GM23338 (cell line): ENCODE data around the gene MMP1. TPM values are rescaled to one million over a fixed set of nuclear protein-coding genes. Genes with fewer than 3 reads are reported as not detected.

Source experiments
- ATAC-seq: fragments of 200-7000 bp; cut with Tn5 transposase; 3 replicates; pipeline ENCODE4 v1.9.1; 2020
- DNase-seq: peaks from one replicate; pipeline ENCODE4 v3.0.0-alpha.2; 2015; ENCODE audit warnings: low spot score
- H2AFZ ChIP-seq: fragments of 200-600 bp; sonication (generic); 2 replicates; pipeline ENCODE4 v1.8.0; 2016; ENCODE audit warnings: antibody characterized with exemption, mild to moderate bottlenecking, moderate library complexity
- H3F3A ChIP-seq: fragments of 200-600 bp; sonication (generic); replicated peaks from 2 replicates; pipeline ENCODE4 v1.8.0; 2017; ENCODE audit warnings: antibody characterized with exemption, mixed run types, low read depth
- H3K27ac ChIP-seq: fragments of 200-600 bp; sonication (generic); 2 replicates; pipeline ENCODE4 v1.6.1; 2016; ENCODE audit warnings: low read depth
- H3K27me3 ChIP-seq: fragments of 200-600 bp; sonication (generic); 2 replicates; pipeline ENCODE4 v1.8.0; 2016; ENCODE audit warnings: mild to moderate bottlenecking, mixed run types, moderate library complexity; ENCODE audit not compliant: insufficient read depth
- H3K36me3 ChIP-seq: fragments of 200-600 bp; sonication (generic); 2 replicates; pipeline ENCODE4 v1.8.0; 2016; ENCODE audit warnings: mild to moderate bottlenecking; ENCODE audit not compliant: insufficient read depth
- H3K4me1 ChIP-seq: fragments of 200-600 bp; sonication (generic); 2 replicates; pipeline ENCODE4 v1.8.0; 2016; ENCODE audit warnings: mild to moderate bottlenecking, moderate library complexity; ENCODE audit not compliant: insufficient read depth
- H3K4me2 ChIP-seq: fragments of 200-600 bp; sonication (generic); 2 replicates; pipeline ENCODE4 v1.7.1; 2017; ENCODE audit warnings: mixed run types
- H3K4me3 ChIP-seq: fragments of 200-600 bp; sonication (generic); 2 replicates; pipeline ENCODE4 v1.6.1; 2016; ENCODE audit warnings: mixed run types
- H3K79me2 ChIP-seq: fragments of 200-600 bp; sonication (generic); replicated peaks from 2 replicates; pipeline ENCODE4 v1.8.0; 2017; ENCODE audit warnings: mild to moderate bottlenecking; ENCODE audit not compliant: insufficient read depth
- H3K9me2 ChIP-seq: fragments of 200-600 bp; sonication (generic); 2 replicates; pipeline ENCODE4 v1.8.0; 2017; ENCODE audit not compliant: insufficient read depth
- H4K20me1 ChIP-seq: fragments of 200-600 bp; sonication (generic); replicated peaks from 2 replicates; pipeline ENCODE4 v1.8.0; 2017; ENCODE audit warnings: mild to moderate bottlenecking; ENCODE audit not compliant: insufficient read depth
- H3K27ac Mint-ChIP-seq: 2 replicates; pipeline ENCODE4 v1.8.0; 2020; ENCODE audit warnings: inconsistent platforms, mild to moderate bottlenecking, moderate library complexity, mixed read lengths
- H3K27me3 Mint-ChIP-seq: 3 replicates; pipeline ENCODE4 v1.8.0; 2022; ENCODE audit warnings: low read depth, mild to moderate bottlenecking, moderate library complexity, mixed read lengths, inconsistent platforms; ENCODE audit not compliant: insufficient read depth, poor library complexity
- H3K36me3 Mint-ChIP-seq: 3 replicates; pipeline ENCODE4 v1.8.0; 2021; ENCODE audit warnings: low read depth, mild to moderate bottlenecking, inconsistent platforms, moderate library complexity, mixed read lengths
- H3K4me1 Mint-ChIP-seq: 3 replicates; pipeline ENCODE4 v1.8.0; 2020; ENCODE audit warnings: mild to moderate bottlenecking, inconsistent platforms, mixed read lengths
- H3K4me3 Mint-ChIP-seq: 3 replicates; pipeline ENCODE4 v1.8.0; 2021; ENCODE audit warnings: moderate library complexity, mild to moderate bottlenecking, inconsistent platforms, mixed read lengths
- H3K9me3 Mint-ChIP-seq: 3 replicates; pipeline ENCODE4 v1.8.0; 2020; ENCODE audit warnings: moderate library complexity, mild to moderate bottlenecking, inconsistent platforms, mixed read lengths
- CREB1 ChIP-seq: fragments of 250-450 bp; sonication (Bioruptor Pico); IDR thresholded peaks from 2 replicates; pipeline ENCODE4 v1.5.0; 2020; ENCODE audit warnings: low read depth, mild to moderate bottlenecking, moderate library complexity
- EZH2 ChIP-seq: fragments of 200-600 bp; sonication (generic); IDR thresholded peaks from one replicate; pipeline ENCODE4 v1.8.0; 2017; ENCODE audit warnings: antibody characterized with exemption, mild to moderate bottlenecking, low read depth; ENCODE audit not compliant: unreplicated experiment
- EZH2phosphoT487 ChIP-seq: fragments of 200-600 bp; sonication (generic); IDR thresholded peaks from one replicate; pipeline ENCODE4 v1.8.1; 2018; ENCODE audit warnings: antibody characterized with exemption; ENCODE audit not compliant: unreplicated experiment
- JUNB ChIP-seq: IDR thresholded peaks from one replicate; pipeline ENCODE4 v1.6.1; 2016; ENCODE audit warnings: antibody characterized with exemption; ENCODE audit not compliant: unreplicated experiment
- NANOG ChIP-seq: IDR thresholded peaks from 2 replicates; pipeline ENCODE4 v1.6.1; 2016; ENCODE audit warnings: antibody characterized with exemption, borderline replicate concordance
- ZNF331 ChIP-seq: fragments of 250-450 bp; sonication (Bioruptor Pico); IDR thresholded peaks from 2 replicates; pipeline ENCODE4 v1.5.0; 2020; ENCODE audit warnings: low read depth, mild to moderate bottlenecking, moderate library complexity
- polyA plus RNA-seq: library from polyadenylated mRNA; unstranded; fragments of >200 nt; fragmentation: Nextera tagmentation; extraction: Ambion mirVana; gene quantifications from 2 replicates; pipeline ENCODE4 v1.2.1, GENCODE V29; 2016
- total RNA-seq: library from RNA; depleted of rRNA; stranded (reverse); fragments of >200 nt; shearing (Covaris generic); gene quantifications from 2 replicates; pipeline ENCODE4 v1.2.3, GENCODE V29; 2014
- TF ChIP-seq, protein P1 (sequence below), 2 experiments: fragments of 200-600 bp in 1 of 2; sonication (generic) in 1 of 2; conservative IDR thresholded peaks; 2 replicates each; pipeline versions ENCODE4 v1.5.1 to v1.6.1; 2016 to 2017; ENCODE audit warnings: antibody characterized with exemption in 2 of 2, low read depth in 2 of 2, mild to moderate bottlenecking in 2 of 2, moderate library complexity in 1 of 2
- TF ChIP-seq, protein P2 (sequence below): IDR thresholded peaks from 2 replicates; pipeline ENCODE4 v1.6.1; 2016; ENCODE audit warnings: antibody characterized with exemption
- TF ChIP-seq, protein P3 (sequence below): IDR thresholded peaks from one replicate; pipeline ENCODE4 v1.6.1; 2018; ENCODE audit warnings: antibody characterized with exemption; ENCODE audit not compliant: unreplicated experiment

Gene MMP1
- total and polyA plus RNA-seq, 2 experiments from 2014 or later: not detected

DNA sequence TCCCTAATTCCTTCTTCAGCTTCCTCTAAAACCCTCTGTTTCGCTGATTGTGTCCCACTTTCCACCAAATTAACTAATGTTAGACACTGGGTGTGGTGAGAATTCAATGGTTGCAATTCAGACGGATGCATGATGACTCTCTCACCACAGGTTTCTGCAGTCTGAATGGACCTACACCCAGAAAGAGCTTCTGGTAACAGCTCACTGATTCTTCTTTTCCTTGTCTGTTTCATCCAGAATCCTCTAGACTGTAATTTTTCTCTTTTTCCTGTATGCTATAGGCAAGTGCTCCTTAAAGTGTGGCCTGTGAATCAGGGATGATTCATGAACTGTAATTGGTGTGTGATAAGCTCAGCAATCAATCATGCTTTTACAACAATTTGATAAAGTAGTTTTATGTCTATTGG lies 35.6 kb downstream of the MMP1 start (continued):
- TF ChIP-seq, protein P1, sequence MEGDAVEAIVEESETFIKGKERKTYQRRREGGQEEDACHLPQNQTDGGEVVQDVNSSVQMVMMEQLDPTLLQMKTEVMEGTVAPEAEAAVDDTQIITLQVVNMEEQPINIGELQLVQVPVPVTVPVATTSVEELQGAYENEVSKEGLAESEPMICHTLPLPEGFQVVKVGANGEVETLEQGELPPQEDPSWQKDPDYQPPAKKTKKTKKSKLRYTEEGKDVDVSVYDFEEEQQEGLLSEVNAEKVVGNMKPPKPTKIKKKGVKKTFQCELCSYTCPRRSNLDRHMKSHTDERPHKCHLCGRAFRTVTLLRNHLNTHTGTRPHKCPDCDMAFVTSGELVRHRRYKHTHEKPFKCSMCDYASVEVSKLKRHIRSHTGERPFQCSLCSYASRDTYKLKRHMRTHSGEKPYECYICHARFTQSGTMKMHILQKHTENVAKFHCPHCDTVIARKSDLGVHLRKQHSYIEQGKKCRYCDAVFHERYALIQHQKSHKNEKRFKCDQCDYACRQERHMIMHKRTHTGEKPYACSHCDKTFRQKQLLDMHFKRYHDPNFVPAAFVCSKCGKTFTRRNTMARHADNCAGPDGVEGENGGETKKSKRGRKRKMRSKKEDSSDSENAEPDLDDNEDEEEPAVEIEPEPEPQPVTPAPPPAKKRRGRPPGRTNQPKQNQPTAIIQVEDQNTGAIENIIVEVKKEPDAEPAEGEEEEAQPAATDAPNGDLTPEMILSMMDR (conservative IDR thresholded peaks at IDR 0.05; ENCODE audit: low read depth in 2 of 2): no peak

DNA sequence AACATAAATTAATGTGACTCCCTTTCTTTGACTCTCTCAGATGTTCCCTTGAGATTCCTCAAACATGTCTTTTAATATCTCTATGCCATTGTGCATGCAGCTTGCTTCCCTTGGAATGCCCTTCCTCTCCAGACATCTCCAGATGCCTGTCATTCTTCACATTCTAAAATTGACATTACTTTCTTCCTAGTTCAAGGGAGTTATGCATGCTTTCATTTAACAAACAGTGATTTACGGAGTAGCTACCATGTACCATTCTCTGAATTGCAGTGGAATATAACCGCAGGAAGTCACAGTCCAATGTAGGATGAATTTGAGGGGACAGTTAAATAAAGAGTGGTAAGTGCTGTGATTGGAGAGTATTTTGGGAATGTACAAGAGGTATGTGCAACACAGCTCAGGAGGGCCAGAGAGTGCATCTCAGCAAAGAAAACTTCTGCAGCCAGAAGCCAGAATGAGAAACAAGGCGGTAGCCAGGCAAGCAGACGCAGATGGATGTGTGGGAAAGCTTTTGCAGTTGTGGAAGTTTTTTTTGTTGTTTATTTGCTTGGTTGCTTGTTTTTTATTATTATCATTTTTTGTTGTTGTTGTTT lies 36.2 kb downstream of the MMP1 start:
- H3K27ac ChIP-seq: no peak overlapping the region
- no peak for ATAC-seq
- H3K4me3 Mint-ChIP-seq: no peak overlapping the region
- TF ChIP-seq EZH2phosphoT487: no peak
- no peak for TF ChIP-seq EZH2
- TF ChIP-seq, protein P2, sequence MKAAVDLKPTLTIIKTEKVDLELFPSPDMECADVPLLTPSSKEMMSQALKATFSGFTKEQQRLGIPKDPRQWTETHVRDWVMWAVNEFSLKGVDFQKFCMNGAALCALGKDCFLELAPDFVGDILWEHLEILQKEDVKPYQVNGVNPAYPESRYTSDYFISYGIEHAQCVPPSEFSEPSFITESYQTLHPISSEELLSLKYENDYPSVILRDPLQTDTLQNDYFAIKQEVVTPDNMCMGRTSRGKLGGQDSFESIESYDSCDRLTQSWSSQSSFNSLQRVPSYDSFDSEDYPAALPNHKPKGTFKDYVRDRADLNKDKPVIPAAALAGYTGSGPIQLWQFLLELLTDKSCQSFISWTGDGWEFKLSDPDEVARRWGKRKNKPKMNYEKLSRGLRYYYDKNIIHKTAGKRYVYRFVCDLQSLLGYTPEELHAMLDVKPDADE: no peak
- H4K20me1 ChIP-seq: no peaks in the 10 kb centered on the region
- no peak overlapping the region for H3K4me3 ChIP-seq
- H3K79me2 ChIP-seq: no peaks in the 10 kb centered on the region
- H3K4me1 Mint-ChIP-seq: peaks cover 13% of the 10 kb centered on the region
- H3K4me2 ChIP-seq: 0 out of 2 replicates have a peak overlapping the region, but pooled peaks have one; percentile 17
- H3K27me3 Mint-ChIP-seq: peaks cover 2% of the 10 kb centered on the region
- DNase-seq: peak; percentile 51
- no peaks in the 10 kb centered on the region for H3K27me3 ChIP-seq
- no peaks in the 10 kb centered on the region for H3F3A ChIP-seq
- peaks cover 8% of the 10 kb centered on the region; the same call in 1 of the 2 replicates for H3K4me1 ChIP-seq
- no peaks in the 10 kb centered on the region for H3K9me3 Mint-ChIP-seq
- H3K9me2 ChIP-seq: no peaks in the 10 kb centered on the region
- H3K27ac Mint-ChIP-seq: no peak overlapping the region
- no peaks in the 10 kb centered on the region for H3K36me3 Mint-ChIP-seq
- H2AFZ ChIP-seq: no peak overlapping the region
- no peaks in the 10 kb centered on the region for H3K36me3 ChIP-seq

DNA sequence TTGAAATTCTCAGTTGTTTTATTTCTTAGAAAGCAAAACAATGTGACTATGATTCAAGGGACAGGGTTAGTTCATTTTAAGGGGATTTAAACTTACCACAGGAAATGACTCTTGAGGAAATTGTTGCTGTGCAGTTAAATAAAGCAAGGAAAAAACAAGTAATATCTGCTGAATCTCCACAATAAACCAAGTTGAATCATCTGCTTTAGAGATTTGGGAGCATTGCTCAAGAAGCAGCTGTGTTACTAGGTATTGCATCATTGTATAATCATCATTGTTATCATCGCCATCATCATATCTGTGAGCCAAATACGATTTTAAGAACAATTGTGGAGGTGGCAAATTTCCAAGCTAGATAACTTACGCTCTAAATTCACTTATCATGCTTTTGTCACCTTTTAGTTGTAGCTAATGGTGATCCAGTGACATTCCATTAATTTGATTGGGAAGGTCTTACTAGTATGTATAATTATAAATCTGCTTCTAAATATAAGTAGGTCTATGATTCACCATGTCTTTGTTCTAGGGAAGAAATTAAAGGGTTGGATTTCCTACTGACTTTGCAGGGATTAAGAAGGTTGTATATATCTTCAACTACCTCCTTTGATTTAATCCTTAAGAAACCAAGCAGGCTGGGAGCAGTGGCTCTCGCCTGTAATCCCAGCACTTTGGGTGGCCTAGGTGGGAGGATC lies 37.5 kb downstream of the MMP1 start:
- Mint-ChIP-seq H3K4me3 (no peak overlapping the region), H3K36me3 (no peaks in the 10 kb centered on the region), H3K9me3 (no peaks in the 10 kb centered on the region), H3K4me1 (peaks cover 13% of the 10 kb centered on the region), H3K27ac (no peak overlapping the region; the same call in 1 of the 2 replicates), H3K27me3 (peaks cover 2% of the 10 kb centered on the region)
- peaks cover 8% of the 10 kb centered on the region; the same call in 1 of the 2 replicates for H3K4me1 ChIP-seq
- H3K9me2 ChIP-seq: no peaks in the 10 kb centered on the region
- no peaks in the 10 kb centered on the region for H3K36me3 ChIP-seq
- no peak overlapping the region for H3K27ac ChIP-seq
- ATAC-seq (no peak), DNase-seq (no peak)
- no peak overlapping the region for H3K4me3 ChIP-seq
- no peaks in the 10 kb centered on the region for H3K27me3 ChIP-seq
- H2AFZ ChIP-seq: no peak overlapping the region
- H3F3A ChIP-seq: no peaks in the 10 kb centered on the region
- H3K79me2 ChIP-seq: no peaks in the 10 kb centered on the region
- no peak overlapping the region for H3K4me2 ChIP-seq
- no peaks in the 10 kb centered on the region for H4K20me1 ChIP-seq
- TF ChIP-seq JUNB: no peak
- TF ChIP-seq NANOG: no peak
- TF ChIP-seq, protein P3, sequence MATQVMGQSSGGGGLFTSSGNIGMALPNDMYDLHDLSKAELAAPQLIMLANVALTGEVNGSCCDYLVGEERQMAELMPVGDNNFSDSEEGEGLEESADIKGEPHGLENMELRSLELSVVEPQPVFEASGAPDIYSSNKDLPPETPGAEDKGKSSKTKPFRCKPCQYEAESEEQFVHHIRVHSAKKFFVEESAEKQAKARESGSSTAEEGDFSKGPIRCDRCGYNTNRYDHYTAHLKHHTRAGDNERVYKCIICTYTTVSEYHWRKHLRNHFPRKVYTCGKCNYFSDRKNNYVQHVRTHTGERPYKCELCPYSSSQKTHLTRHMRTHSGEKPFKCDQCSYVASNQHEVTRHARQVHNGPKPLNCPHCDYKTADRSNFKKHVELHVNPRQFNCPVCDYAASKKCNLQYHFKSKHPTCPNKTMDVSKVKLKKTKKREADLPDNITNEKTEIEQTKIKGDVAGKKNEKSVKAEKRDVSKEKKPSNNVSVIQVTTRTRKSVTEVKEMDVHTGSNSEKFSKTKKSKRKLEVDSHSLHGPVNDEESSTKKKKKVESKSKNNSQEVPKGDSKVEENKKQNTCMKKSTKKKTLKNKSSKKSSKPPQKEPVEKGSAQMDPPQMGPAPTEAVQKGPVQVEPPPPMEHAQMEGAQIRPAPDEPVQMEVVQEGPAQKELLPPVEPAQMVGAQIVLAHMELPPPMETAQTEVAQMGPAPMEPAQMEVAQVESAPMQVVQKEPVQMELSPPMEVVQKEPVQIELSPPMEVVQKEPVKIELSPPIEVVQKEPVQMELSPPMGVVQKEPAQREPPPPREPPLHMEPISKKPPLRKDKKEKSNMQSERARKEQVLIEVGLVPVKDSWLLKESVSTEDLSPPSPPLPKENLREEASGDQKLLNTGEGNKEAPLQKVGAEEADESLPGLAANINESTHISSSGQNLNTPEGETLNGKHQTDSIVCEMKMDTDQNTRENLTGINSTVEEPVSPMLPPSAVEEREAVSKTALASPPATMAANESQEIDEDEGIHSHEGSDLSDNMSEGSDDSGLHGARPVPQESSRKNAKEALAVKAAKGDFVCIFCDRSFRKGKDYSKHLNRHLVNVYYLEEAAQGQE: no peak
- no peak for TF ChIP-seq EZH2
- no peak for TF ChIP-seq ZNF331 (CRISPR knock-in tag)
- TF ChIP-seq CREB1 (CRISPR knock-in tag): no peak
- TF ChIP-seq, protein P1 (conservative IDR thresholded peaks at IDR 0.05; ENCODE audit: low read depth in 2 of 2): no peak
- TF ChIP-seq, protein P2: no peak
- no peak for TF ChIP-seq EZH2phosphoT487
